Lung (tissue), 12 donors: ENCODE measurements around the gene CCDC86. TPM values are rescaled to one million over a fixed set of nuclear protein-coding genes. Genes with fewer than 3 reads are reported as not detected.

Experiments used
- ATAC-seq: fragments of 200-7000 bp; cut with Tn5 transposase; one replicate; pipeline ENCODE4 v1.9.1; 2020; ENCODE audit warnings: moderate number of reproducible peaks; ENCODE audit not compliant: insufficient read depth, low FRiP score
- DNase-seq, 3 donors: peaks; one replicate each; pipeline ENCODE4 v3.0.0-alpha.2; 2013 to 2017
- H3K27ac ChIP-seq, 2 donors: one replicate each; pipeline ENCODE4 v1.5.1; 2013; ENCODE audit warnings: mild to moderate bottlenecking in 2 of 2, moderate library complexity in 2 of 2, control low read depth in 1 of 2, inconsistent platforms in 1 of 2, low read depth in 1 of 2, low read length in 1 of 2
- H3K27me3 ChIP-seq, 3 donors: one replicate each; pipeline ENCODE4 v1.5.1; 2013; ENCODE audit warnings: low read length in 2 of 3; ENCODE audit not compliant: control insufficient read depth in 3 of 3, insufficient read depth in 3 of 3
- H3K36me3 ChIP-seq, 4 donors: one replicate each; pipeline ENCODE4 v1.5.1; 2013; ENCODE audit warnings: low read length in 4 of 4, mild to moderate bottlenecking in 1 of 4, moderate library complexity in 1 of 4; ENCODE audit not compliant: control insufficient read depth in 4 of 4, insufficient read depth in 4 of 4
- H3K4me1 ChIP-seq, 5 donors: one replicate each; pipeline ENCODE4 v1.5.1; 2013; ENCODE audit warnings: low read length in 5 of 5, mild to moderate bottlenecking in 2 of 5, moderate library complexity in 1 of 5; ENCODE audit not compliant: control insufficient read depth in 5 of 5, insufficient read depth in 5 of 5
- H3K4me3 ChIP-seq: one replicate; pipeline ENCODE4 v1.5.1; 2013; ENCODE audit warnings: mild to moderate bottlenecking, control low read depth, moderate library complexity
- H3K9ac ChIP-seq, 2 donors: one replicate each; pipeline ENCODE4 v1.5.1; 2013; ENCODE audit warnings: low read length in 2 of 2, control low read depth in 1 of 2; ENCODE audit not compliant: insufficient read depth in 1 of 2
- H3K9me3 ChIP-seq, 4 donors: one replicate each; pipeline ENCODE4 v1.5.1; 2013; ENCODE audit warnings: low read length in 3 of 4, mild to moderate bottlenecking in 1 of 4, moderate library complexity in 1 of 4; ENCODE audit not compliant: control insufficient read depth in 4 of 4, insufficient read depth in 3 of 4
- WGBS, 2 donors: extraction: QIAGEN DNeasy Blood & Tissue Kit; methylation state at CpG; one replicate each; pipeline ENCODE4 v1.1.7; 2013; 5-methylcytosine and 5-hydroxymethylcytosine counted together
- polyA plus RNA-seq, 2 donors: library from polyadenylated mRNA; stranded (reverse); fragments of 200-250 nt; gene quantifications; one replicate each; pipeline ENCODE4 v1.2.1, GENCODE V29; 2013
- total RNA-seq, 2 donors: library from RNA; depleted of rRNA in 1 of 2; stranded (reverse); fragments of >200 nt in 1 of 2; gene quantifications; one replicate each; pipeline ENCODE4 v1.2.1, GENCODE V29; 2014 to 2021
- TF ChIP-seq, protein P1 (sequence below): IDR thresholded peaks from 2 replicates; pipeline ENCODE4 v1.5.1; 2012; ENCODE audit warnings: mild to moderate bottlenecking; ENCODE audit errors: control extremely low read depth, extremely low read depth
- donor health status: control.
- donor health status: control.
- donor health status: Bipolar disorder and iron deficiency.
- donor health status: healthy.
- donor health status: DM: yes; HTN: yes; CAD: no.

Gene CCDC86
- total and polyA plus RNA-seq, 4 donors = 8.7 to 25.0 (median 15.0) TPM

- Histone ChIP-seq H3K27me3 (no peaks in the 10 kb centered on the region), H3K4me1 (peaks cover 4 to 32% (median 17%) of the 10 kb centered on the region in 5 donors), H3K27ac (peak overlapping the region in 1 of 2 donors; percentile 70), H3K36me3 (peaks cover 0 to 4% (median 0%) of the 10 kb centered on the region in 4 donors), H3K9ac (peak overlapping the region; percentile 78 to 82), H3K4me3 (peak overlapping the region; percentile 85), H3K9me3 (no peaks in the 10 kb centered on the region)
- ATAC-seq = no peak
- DNase-seq = no peak
- WGBS, 2 donors = 16 to 17% methylated on average over 23 of the region's 23 CpGs
- TF ChIP-seq, protein P1, sequence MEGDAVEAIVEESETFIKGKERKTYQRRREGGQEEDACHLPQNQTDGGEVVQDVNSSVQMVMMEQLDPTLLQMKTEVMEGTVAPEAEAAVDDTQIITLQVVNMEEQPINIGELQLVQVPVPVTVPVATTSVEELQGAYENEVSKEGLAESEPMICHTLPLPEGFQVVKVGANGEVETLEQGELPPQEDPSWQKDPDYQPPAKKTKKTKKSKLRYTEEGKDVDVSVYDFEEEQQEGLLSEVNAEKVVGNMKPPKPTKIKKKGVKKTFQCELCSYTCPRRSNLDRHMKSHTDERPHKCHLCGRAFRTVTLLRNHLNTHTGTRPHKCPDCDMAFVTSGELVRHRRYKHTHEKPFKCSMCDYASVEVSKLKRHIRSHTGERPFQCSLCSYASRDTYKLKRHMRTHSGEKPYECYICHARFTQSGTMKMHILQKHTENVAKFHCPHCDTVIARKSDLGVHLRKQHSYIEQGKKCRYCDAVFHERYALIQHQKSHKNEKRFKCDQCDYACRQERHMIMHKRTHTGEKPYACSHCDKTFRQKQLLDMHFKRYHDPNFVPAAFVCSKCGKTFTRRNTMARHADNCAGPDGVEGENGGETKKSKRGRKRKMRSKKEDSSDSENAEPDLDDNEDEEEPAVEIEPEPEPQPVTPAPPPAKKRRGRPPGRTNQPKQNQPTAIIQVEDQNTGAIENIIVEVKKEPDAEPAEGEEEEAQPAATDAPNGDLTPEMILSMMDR = no peak
Observed at GRCh38 chr11:60842668-60843600, 1.0 kb downstream of the CCDC86 start.

- Histone ChIP-seq H3K4me1 (peaks cover 4 to 32% (median 17%) of the 10 kb centered on the region in 5 donors), H3K4me3 (no peak overlapping the region), H3K9me3 (no peaks in the 10 kb centered on the region), H3K9ac (peak overlapping the region in 1 of 2 donors; percentile 34), H3K36me3 (peaks cover 0 to 16% (median 1%) of the 10 kb centered on the region in 4 donors), H3K27ac (no peak overlapping the region), H3K27me3 (no peaks in the 10 kb centered on the region)
- ATAC-seq (no peak), DNase-seq (no peak)
- TF ChIP-seq, protein P1 = no peak
- 68 to 74% methylated on average over 10 of the region's 10 CpGs for WGBS, 2 donors
Observed at GRCh38 chr11:60844045-60844869, 2.3 kb downstream of the CCDC86 start.

DNA sequence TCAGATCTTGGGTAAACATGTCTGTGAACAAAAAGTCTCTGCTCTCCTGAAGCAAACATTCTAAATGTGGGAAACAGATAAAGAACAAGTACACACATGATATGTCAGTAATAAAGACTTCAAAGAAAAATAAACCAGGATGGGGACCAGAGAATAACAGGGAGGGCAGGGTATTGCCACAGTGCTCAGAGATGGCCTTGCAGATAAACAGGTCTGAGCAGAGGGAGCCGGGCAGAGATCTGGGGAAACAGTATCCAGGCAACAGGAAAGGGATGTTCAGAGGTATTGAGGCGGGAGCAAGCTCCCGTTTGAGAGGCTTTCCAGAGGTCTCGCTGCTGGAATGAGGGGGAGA is 2.9 kb downstream of the CCDC86 start:
- Histone ChIP-seq H3K27ac (no peak overlapping the region), H3K36me3 (peaks cover 0 to 22% (median 3%) of the 10 kb centered on the region in 4 donors), H3K4me3 (no peak overlapping the region), H3K4me1 (peaks cover 4 to 32% (median 17%) of the 10 kb centered on the region in 5 donors), H3K9ac (no peak overlapping the region), H3K9me3 (no peaks in the 10 kb centered on the region), H3K27me3 (no peaks in the 10 kb centered on the region)
- TF ChIP-seq, protein P1 = no peak
- WGBS, 2 donors = 50 to 62% methylated on average over 4 of the region's 4 CpGs
- DNase-seq (no peak), ATAC-seq (no peak)
